ENCODE results near the gene TMEM232. TPM values are rescaled to one million over a fixed set of nuclear protein-coding genes. Genes with fewer than 3 reads are reported as not detected.

The TMEM232 gene
- total and polyA plus RNA-seq, 2 of the 4 experiments (the other 2 are of a cell fraction), result 0.17 to 0.36 TPM

DNA sequence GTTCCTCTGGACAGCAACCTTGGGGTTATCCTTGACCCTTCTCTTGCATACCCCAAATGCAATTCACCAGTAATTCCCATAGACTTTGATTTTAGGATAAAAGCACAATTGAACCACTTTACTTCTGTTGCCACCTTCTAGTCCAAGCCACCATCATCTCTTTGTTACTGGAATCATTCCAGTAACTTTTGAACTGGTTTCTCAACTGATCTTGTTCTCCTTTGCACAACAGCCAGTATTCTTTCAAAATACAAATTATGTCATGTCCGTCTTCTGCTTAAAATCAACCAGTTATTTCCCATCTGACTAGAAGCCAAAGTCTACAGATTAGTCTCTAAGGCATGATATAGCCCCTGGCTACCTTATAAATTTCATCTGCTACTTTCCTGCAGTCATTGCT is 33.7 kb upstream of the TMEM232 start:
- Histone ChIP-seq H3K9me1 (ENCODE audit: insufficient read depth, low read length) (no peaks in the 10 kb centered on the region), H2AK5ac (ENCODE audit: low read depth, low read length) (no peak overlapping the region), H3K36me3 (ENCODE audit: control insufficient read depth, insufficient read depth, low read length) (peaks cover 10% of the 10 kb centered on the region), H2BK5ac (ENCODE audit: low read depth, low read length, poor library complexity, severe bottlenecking) (no peak overlapping the region), H3K56ac (ENCODE audit: extremely low read depth, insufficient read depth, low read length) (no peak overlapping the region), H2AK9ac (replicated peaks; ENCODE audit: low read depth, low read length, poor library complexity) (no peak overlapping the region), H3K9ac (ENCODE audit: low read depth, low read length) (no peak overlapping the region), H3K79me1 (ENCODE audit: low read depth in 1 of 2, low read length in 2 of 2) (peaks cover 0 to 4% of the 10 kb centered on the region in 2 experiments; a peak in 1 of 4 replicates), H3K4me3 (ENCODE audit: insufficient read depth, low read depth, low read length) (no peak overlapping the region), H4K5ac (ENCODE audit: low read depth, low read length) (no peak overlapping the region), H2AFZ (replicated peaks; ENCODE audit: low read length, poor library complexity) (no peak overlapping the region), H4K20me1 (ENCODE audit: insufficient read depth, low read length) (no peaks in the 10 kb centered on the region), H2BK20ac (ENCODE audit: low read depth, low read length) (no peak overlapping the region), H2BK15ac (ENCODE audit: low read depth, low read length) (no peak overlapping the region), H4K91ac (ENCODE audit: insufficient read depth, low read depth, low read length) (no peak overlapping the region), H4K8ac (ENCODE audit: low read depth in 2 of 2, low read length in 2 of 2) (no peak overlapping the region), H3K4me2 (ENCODE audit: low read depth, low read length) (no peak overlapping the region), H3K14ac (replicated peaks; ENCODE audit: low read depth, low read length) (no peak overlapping the region), H3K27me3 (ENCODE audit: control insufficient read depth, insufficient read depth, low read length) (no peaks in the 10 kb centered on the region), H3K23ac (ENCODE audit: low read depth, low read length) (no peak overlapping the region), H3K18ac (ENCODE audit: low read depth, low read length) (no peak overlapping the region), H3K4ac (ENCODE audit: low read depth, low read length) (no peak overlapping the region), H2BK120ac (ENCODE audit: low read depth, low read length) (no peak overlapping the region), H3K9me3 (ENCODE audit: control insufficient read depth, insufficient read depth, low read length) (no peaks in the 10 kb centered on the region), H3K27ac (ENCODE audit: insufficient read depth, low read length) (no peak overlapping the region), H3K4me1 (ENCODE audit: control insufficient read depth, insufficient read depth, low read length) (no peaks in the 10 kb centered on the region)
- BruUV-seq (replicated peaks), result no TSS peak
- intact Hi-C loops (cut with micrococcal nuclease), result loop anchor here (10.0 kb wide), 1 partner anchor 995 kb away; the partner anchor contains the start of gene NREP
- no peak for TF ChIP-seq POLR2A (IDR thresholded peaks at IDR 0.05; ENCODE audit: low read depth, low read length)
- no peak for TF ChIP-seq RCOR1 (IDR thresholded peaks at IDR 0.05; ENCODE audit: insufficient replicate concordance, low read length)
- TF ChIP-seq FOS (IDR thresholded peaks at IDR 0.05; ENCODE audit: low read depth, low read length), result no peak
- no peak for TF ChIP-seq MAFK (IDR thresholded peaks at IDR 0.05; ENCODE audit: low read depth, low read length)
- no peak for TF ChIP-seq MXI1 (IDR thresholded peaks at IDR 0.05; ENCODE audit: borderline replicate concordance, low read depth, low read length)
- TF ChIP-seq, protein P1, sequence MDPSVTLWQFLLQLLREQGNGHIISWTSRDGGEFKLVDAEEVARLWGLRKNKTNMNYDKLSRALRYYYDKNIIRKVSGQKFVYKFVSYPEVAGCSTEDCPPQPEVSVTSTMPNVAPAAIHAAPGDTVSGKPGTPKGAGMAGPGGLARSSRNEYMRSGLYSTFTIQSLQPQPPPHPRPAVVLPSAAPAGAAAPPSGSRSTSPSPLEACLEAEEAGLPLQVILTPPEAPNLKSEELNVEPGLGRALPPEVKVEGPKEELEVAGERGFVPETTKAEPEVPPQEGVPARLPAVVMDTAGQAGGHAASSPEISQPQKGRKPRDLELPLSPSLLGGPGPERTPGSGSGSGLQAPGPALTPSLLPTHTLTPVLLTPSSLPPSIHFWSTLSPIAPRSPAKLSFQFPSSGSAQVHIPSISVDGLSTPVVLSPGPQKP (IDR thresholded peaks at IDR 0.05; ENCODE audit: borderline replicate concordance, low read depth, low read length), result no peak
- TF ChIP-seq, protein P2, sequence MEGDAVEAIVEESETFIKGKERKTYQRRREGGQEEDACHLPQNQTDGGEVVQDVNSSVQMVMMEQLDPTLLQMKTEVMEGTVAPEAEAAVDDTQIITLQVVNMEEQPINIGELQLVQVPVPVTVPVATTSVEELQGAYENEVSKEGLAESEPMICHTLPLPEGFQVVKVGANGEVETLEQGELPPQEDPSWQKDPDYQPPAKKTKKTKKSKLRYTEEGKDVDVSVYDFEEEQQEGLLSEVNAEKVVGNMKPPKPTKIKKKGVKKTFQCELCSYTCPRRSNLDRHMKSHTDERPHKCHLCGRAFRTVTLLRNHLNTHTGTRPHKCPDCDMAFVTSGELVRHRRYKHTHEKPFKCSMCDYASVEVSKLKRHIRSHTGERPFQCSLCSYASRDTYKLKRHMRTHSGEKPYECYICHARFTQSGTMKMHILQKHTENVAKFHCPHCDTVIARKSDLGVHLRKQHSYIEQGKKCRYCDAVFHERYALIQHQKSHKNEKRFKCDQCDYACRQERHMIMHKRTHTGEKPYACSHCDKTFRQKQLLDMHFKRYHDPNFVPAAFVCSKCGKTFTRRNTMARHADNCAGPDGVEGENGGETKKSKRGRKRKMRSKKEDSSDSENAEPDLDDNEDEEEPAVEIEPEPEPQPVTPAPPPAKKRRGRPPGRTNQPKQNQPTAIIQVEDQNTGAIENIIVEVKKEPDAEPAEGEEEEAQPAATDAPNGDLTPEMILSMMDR (conservative IDR thresholded peaks at IDR 0.05; ENCODE audit: low read depth, low read length), result no peak
- TF ChIP-seq BHLHE40 (IDR thresholded peaks at IDR 0.05; ENCODE audit: low read depth, low read length), result no peak
- TF ChIP-seq CHD1 (IDR thresholded peaks at IDR 0.05; ENCODE audit: low read depth, low read length), result no peak
- no peak for TF ChIP-seq RFX5 (IDR thresholded peaks at IDR 0.05; ENCODE audit: low read depth, low read length)
- TF ChIP-seq NFE2L2 (IDR thresholded peaks at IDR 0.05; ENCODE audit: low read depth, low read length), result no peak
- no peak for TF ChIP-seq RAD21 (IDR thresholded peaks at IDR 0.05; ENCODE audit: low read length)
- POLR2A ChIA-PET (ENCODE audit: unreplicated experiment), result no interaction called here
- in situ Hi-C loops (cut with MboI; ENCODE audit: low sequenced_read_pairs), result loop anchor here (25.0 kb wide), 2 partner anchors 702 to 1402 kb away; no protein-coding TSS in a partner anchor
- CTCF ChIA-PET, result no interaction called here
- 100% methylated on average over 1 of the region's 1 CpG; no CpG with 5 or more reads in 1 of the 2 experiments for WGBS, 2 experiments (ENCODE audit: extremely low coverage in 2 of 2, insufficient read length in 1 of 2)
- dilution Hi-C loops (cut with HindIII; ENCODE audit: low sequenced_read_pairs, unreplicated experiment), result no loop called here
- no peak for ATAC-seq (ENCODE audit: low read depth)
- no peak for DNase-seq
